ENCODE data around the gene CHCHD10. TPM values are rescaled to one million over a fixed set of nuclear protein-coding genes. Genes with fewer than 3 reads are reported as not detected.

CHCHD10 gene
- total and polyA plus RNA-seq, 2 of the 8 experiments (the other 6 are each of a cell fraction or from before 2014, with no cell fraction given): 58.3 to 94.5 TPM

- H3K36me3 ChIP-seq (ENCODE audit: control insufficient read depth in 2 of 4, insufficient read depth in 4 of 4, low read length in 3 of 4): no peaks in the 10 kb centered on the region
- H3K4ac ChIP-seq (replicated peaks; ENCODE audit: insufficient read length, low read depth, low read length): no peak overlapping the region
- H2BK20ac ChIP-seq (ENCODE audit: low read length): no peak overlapping the region
- no peaks in the 10 kb centered on the region for H3K9me3 ChIP-seq (ENCODE audit: insufficient read depth in 2 of 2, low read depth in 1 of 2, low read length in 1 of 2)
- H2BK12ac ChIP-seq (ENCODE audit: low read depth, low read length): peak overlapping the region; percentile 34
- WGBS, 2 experiments (ENCODE audit: extremely low coverage in 1 of 2, insufficient coverage in 1 of 2, insufficient read length in 1 of 2, insufficient replicate concordance in 2 of 2, low coverage in 1 of 2, low lambda C conversion rate in 2 of 2, missing lambda C conversion rate in 1 of 2): 76% methylated on average over 9 of the region's 9 CpGs; no CpG with 5 or more reads in 1 of the 2 experiments
- 0 out of 2 replicates have a peak overlapping the region, but pooled peaks have one; percentile 25 for H2BK15ac ChIP-seq (ENCODE audit: low read length)
- H4K91ac ChIP-seq (replicated peaks; ENCODE audit: insufficient read length, low read length): peak overlapping the region; percentile 9
- H3K79me1 ChIP-seq (ENCODE audit: low read depth, low read length): peaks cover 3% of the 10 kb centered on the region; the same call in 1 of the 2 replicates
- peaks cover 0 to 12% (median 4%) of the 10 kb centered on the region in 4 experiments; a peak in 6 of 7 replicates for H3K4me1 ChIP-seq (replicated peaks in 1 of 4; ENCODE audit: control insufficient read depth in 3 of 4, insufficient read depth in 4 of 4, low read length in 3 of 4)
- peak overlapping the region; percentile 89 for H4K5ac ChIP-seq (ENCODE audit: insufficient read length, low read depth, low read length)
- no peak for TF ChIP-seq SP1 (IDR thresholded peaks at IDR 0.05; ENCODE audit: low read depth, low read length)
- TF ChIP-seq SP2 (IDR thresholded peaks at IDR 0.05; ENCODE audit: low read length): no peak
- TF ChIP-seq CTCF (IDR thresholded peaks at IDR 0.05; ENCODE audit: control extremely low read depth in 1 of 3, insufficient read depth in 1 of 3, low read depth in 1 of 3, low read length in 3 of 3): no peak
- TF ChIP-seq POLR2AphosphoS5 (IDR thresholded peaks at IDR 0.05; ENCODE audit: low read depth, low read length): no peak
- TF ChIP-seq TAF7 (optimal IDR thresholded peaks at IDR 0.05; ENCODE audit: borderline replicate concordance, low read depth, low read length): no peak
- no peak for TF ChIP-seq BCL11A (IDR thresholded peaks at IDR 0.05; ENCODE audit: low read depth in 2 of 2, low read length in 2 of 2)
- no peak for TF ChIP-seq KDM4A (IDR thresholded peaks at IDR 0.05; ENCODE audit: low read depth, low read length, severe bottlenecking)
- no peak for TF ChIP-seq PHF8 (conservative IDR thresholded peaks at IDR 0.05; ENCODE audit: low read depth, low read length)
- peak overlapping the region; percentile 64 to 71 for H3K4me2 ChIP-seq (ENCODE audit: insufficient read depth in 1 of 2, low read depth in 2 of 2, low read length in 2 of 2)
- FAIRE-seq (no peak), DNase-seq (ENCODE audit: low read depth in 1 of 2, low spot score in 2 of 2) (peak in 1 of 2 experiments; percentile 57)
- 0 out of 2 replicates have a peak overlapping the region, but pooled peaks have one; percentile 19 for H3K27ac ChIP-seq (ENCODE audit: low read depth, low read length)
- H3K23ac ChIP-seq (ENCODE audit: insufficient read length): no peak overlapping the region
- ChIA-PET POLR2A (ENCODE audit: partially characterized antibody) (interaction anchor here (0.6 to 4.5 kb wide), 8 partner anchors 8 to 94 kb away, joined by 3 to 45 read pairs (median 5); partner anchors contain the start of gene MMP11), CTCF (ENCODE audit: partially characterized antibody) (interaction anchor here (0.6 to 6.4 kb wide), 3 partner anchors 10 to 196 kb away, joined by 5 to 47 read pairs (median 42); partner anchors contain the start of genes CHCHD10 and MMP11)
- H2AK5ac ChIP-seq (ENCODE audit: low read depth, low read length): no peak overlapping the region
- peak overlapping the region; percentile 4; the same call in 1 of the 2 replicates for H3K18ac ChIP-seq (ENCODE audit: extremely low read depth, low read length)
- H3K4me3 ChIP-seq (ENCODE audit: extremely low read depth in 1 of 4, insufficient read depth in 2 of 4, low read depth in 3 of 4, low read length in 4 of 4): peak overlapping the region; percentile 79 to 87 (median 82)
- H3K79me2 ChIP-seq (ENCODE audit: control insufficient read depth in 1 of 2, insufficient read depth in 2 of 2, low read length in 2 of 2): peaks cover 22 to 39% of the 10 kb centered on the region in 2 experiments
- peak overlapping the region; percentile 93 for H4K8ac ChIP-seq (ENCODE audit: extremely low read depth, insufficient read depth, low read length)
- peak overlapping the region; percentile 76; the same call in 1 of the 2 replicates for H2AFZ ChIP-seq (ENCODE audit: low read length)
- no peak overlapping the region for H2BK120ac ChIP-seq (replicated peaks; ENCODE audit: low read depth, low read length)
- no peaks in the 10 kb centered on the region for H3K27me3 ChIP-seq (replicated peaks in 1 of 4; ENCODE audit: control insufficient read depth in 3 of 4, extremely low read depth in 1 of 4, insufficient read depth in 3 of 4, low read length in 3 of 4)
- H3K14ac ChIP-seq (ENCODE audit: insufficient read length): no peak overlapping the region
- peak overlapping the region; percentile 90 for H2BK5ac ChIP-seq (ENCODE audit: low read depth, low read length)
- no peak overlapping the region for H3K56ac ChIP-seq (replicated peaks; ENCODE audit: insufficient read length, low read depth, low read length)
- peaks cover 2 to 12% of the 10 kb centered on the region in 2 experiments for H4K20me1 ChIP-seq (replicated peaks in 1 of 2; ENCODE audit: control insufficient read depth in 1 of 2, insufficient read depth in 2 of 2, low read length in 2 of 2)
- peak overlapping the region in 3 of 4 experiments; percentile 52 to 82 (median 56); a peak in 5 of 7 replicates for H3K9ac ChIP-seq (replicated peaks in 1 of 4; ENCODE audit: extremely low read depth in 1 of 4, low read depth in 3 of 4, low read length in 3 of 4)
- peaks cover 3% of the 10 kb centered on the region; the same call in 1 of the 2 replicates for H3K23me2 ChIP-seq (ENCODE audit: low read depth, low read length)
These were observed 18.5 kb upstream of the CHCHD10 start for GRCh38 chr22:23786261-23786710.
